Thyroid gland (tissue), 4 donors: ENCODE data around the gene AAK1. TPM values are rescaled to one million over a fixed set of nuclear protein-coding genes. Genes with fewer than 3 reads are reported as not detected.

Experiments used
- DNase-seq, 2 donors: peaks; one replicate each; pipeline ENCODE4 v3.0.0-alpha.2; 2019
- H3K27ac ChIP-seq, 3 donors: fragments of 200-600 bp; sonication (generic); 1 replicate in 2 of 3; 2 replicates in 1 of 3; pipeline ENCODE4 v1.5.1; 2016 to 2019; ENCODE audit warnings: mild to moderate bottlenecking in 1 of 3, moderate library complexity in 1 of 3
- H3K27me3 ChIP-seq: fragments of 200-600 bp; sonication (generic); one replicate; pipeline ENCODE4 v1.5.1; 2019
- H3K36me3 ChIP-seq, 2 donors: fragments of 200-600 bp; sonication (generic); one replicate each; pipeline ENCODE4 v1.5.1; 2016 to 2019
- H3K4me1 ChIP-seq, 2 donors: fragments of 200-600 bp; sonication (generic); one replicate each; pipeline ENCODE4 v1.5.1; 2017 to 2019
- H3K4me3 ChIP-seq, 3 donors: fragments of 200-600 bp; sonication (generic); replicated peaks in 1 of 3; 1 replicate in 2 of 3; 2 replicates in 1 of 3; pipeline ENCODE4 v1.5.1; 2016; ENCODE audit warnings: mild to moderate bottlenecking in 1 of 3
- H3K9me3 ChIP-seq: fragments of 200-600 bp; sonication (generic); one replicate; pipeline ENCODE4 v1.5.1; 2017
- POLR2A ChIP-seq, 2 donors: fragments of 450-650 bp; IDR thresholded peaks; one replicate each; pipeline ENCODE4 v1.6.1; 2017; ENCODE audit warnings: antibody characterized with exemption in 2 of 2, mild to moderate bottlenecking in 2 of 2, moderate library complexity in 1 of 2
- WGBS, 2 donors: methylation state at CpG; one replicate each; pipeline ENCODE4 v1.1.5; 2017; 5-methylcytosine and 5-hydroxymethylcytosine counted together
- intact Hi-C: fragments of 100-400 bp; cut with DNase I; formaldehyde crosslinking; loops from one replicate; pipeline ENCODE4 v1.15.1; 2023
- total RNA-seq, 4 donors: library from RNA; depleted of rRNA; stranded (reverse); fragments of >200 nt; gene quantifications; one replicate each; pipeline ENCODE4 v1.2.3, GENCODE V29; 2016
- TF ChIP-seq, protein P1 (sequence below), 6 experiments: fragments of 200-600 bp in 3 of 6; fragments of 450-650 bp in 3 of 6; sonication (generic) in 3 of 6; IDR thresholded peaks; one replicate each; pipeline ENCODE4 v1.5.1; 2016 to 2019; ENCODE audit warnings: antibody characterized with exemption in 6 of 6, mild to moderate bottlenecking in 2 of 6, inconsistent platforms in 1 of 6, moderate library complexity in 1 of 6

The AAK1 gene
- total RNA-seq, 4 donors from 2014 or later: 82.0 to 174 (median 144) TPM

- Histone ChIP-seq H3K27ac (peak overlapping the region; percentile 88 to 99 (median 99)), H3K4me1 (peaks cover 10 to 23% of the 10 kb centered on the region in 2 donors), H3K4me3 (no peak overlapping the region), H3K27me3 (no peaks in the 10 kb centered on the region), H3K9me3 (no peaks in the 10 kb centered on the region), H3K36me3 (no peaks in the 10 kb centered on the region)
- TF ChIP-seq, protein P1, sequence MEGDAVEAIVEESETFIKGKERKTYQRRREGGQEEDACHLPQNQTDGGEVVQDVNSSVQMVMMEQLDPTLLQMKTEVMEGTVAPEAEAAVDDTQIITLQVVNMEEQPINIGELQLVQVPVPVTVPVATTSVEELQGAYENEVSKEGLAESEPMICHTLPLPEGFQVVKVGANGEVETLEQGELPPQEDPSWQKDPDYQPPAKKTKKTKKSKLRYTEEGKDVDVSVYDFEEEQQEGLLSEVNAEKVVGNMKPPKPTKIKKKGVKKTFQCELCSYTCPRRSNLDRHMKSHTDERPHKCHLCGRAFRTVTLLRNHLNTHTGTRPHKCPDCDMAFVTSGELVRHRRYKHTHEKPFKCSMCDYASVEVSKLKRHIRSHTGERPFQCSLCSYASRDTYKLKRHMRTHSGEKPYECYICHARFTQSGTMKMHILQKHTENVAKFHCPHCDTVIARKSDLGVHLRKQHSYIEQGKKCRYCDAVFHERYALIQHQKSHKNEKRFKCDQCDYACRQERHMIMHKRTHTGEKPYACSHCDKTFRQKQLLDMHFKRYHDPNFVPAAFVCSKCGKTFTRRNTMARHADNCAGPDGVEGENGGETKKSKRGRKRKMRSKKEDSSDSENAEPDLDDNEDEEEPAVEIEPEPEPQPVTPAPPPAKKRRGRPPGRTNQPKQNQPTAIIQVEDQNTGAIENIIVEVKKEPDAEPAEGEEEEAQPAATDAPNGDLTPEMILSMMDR (IDR thresholded peaks at IDR 0.05): no peak
- TF ChIP-seq POLR2A (IDR thresholded peaks at IDR 0.05): no peak
- no peak for DNase-seq
- intact Hi-C loops: no loop called here
- WGBS, 2 donors: 99 to 100% methylated on average over 6 of the region's 6 CpGs
These were observed 205.0 kb downstream of the AAK1 start for GRCh38 chr2:69438580-69438979.

DNA sequence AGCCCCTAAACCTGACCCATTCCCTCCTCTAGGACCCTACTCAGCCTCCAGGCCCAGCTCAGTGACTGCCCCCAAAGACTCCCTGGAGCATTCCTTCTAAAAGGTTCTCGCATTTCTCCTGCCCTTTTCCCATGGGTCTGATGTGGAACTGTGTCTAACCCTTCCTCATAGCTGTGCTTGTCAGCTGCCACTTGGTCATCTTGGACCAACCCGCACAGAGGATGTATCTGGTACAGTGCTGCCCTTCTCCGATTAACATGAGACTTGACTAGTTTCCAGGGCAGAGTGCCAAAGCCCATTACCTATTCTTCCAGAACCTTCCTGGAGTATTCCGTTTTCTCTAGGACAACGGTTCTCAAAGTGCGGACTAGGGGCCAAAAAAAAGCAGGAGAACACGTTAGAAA, 205.8 kb downstream of the AAK1 start:
- Histone ChIP-seq H3K27ac (peak overlapping the region; percentile 88 to 99 (median 99)), H3K36me3 (no peaks in the 10 kb centered on the region), H3K4me3 (peak overlapping the region; percentile 43 to 91 (median 64)), H3K4me1 (peaks cover 10 to 23% of the 10 kb centered on the region in 2 donors), H3K27me3 (no peaks in the 10 kb centered on the region), H3K9me3 (no peaks in the 10 kb centered on the region)
- DNase-seq: peak; percentile 69 to 76
- no peak for TF ChIP-seq POLR2A (IDR thresholded peaks at IDR 0.05)
- TF ChIP-seq, protein P1 (IDR thresholded peaks at IDR 0.05): no peak
- intact Hi-C loops: no loop called here
- WGBS, 2 donors: 34 to 41% methylated on average over 7 of the region's 7 CpGs

DNA sequence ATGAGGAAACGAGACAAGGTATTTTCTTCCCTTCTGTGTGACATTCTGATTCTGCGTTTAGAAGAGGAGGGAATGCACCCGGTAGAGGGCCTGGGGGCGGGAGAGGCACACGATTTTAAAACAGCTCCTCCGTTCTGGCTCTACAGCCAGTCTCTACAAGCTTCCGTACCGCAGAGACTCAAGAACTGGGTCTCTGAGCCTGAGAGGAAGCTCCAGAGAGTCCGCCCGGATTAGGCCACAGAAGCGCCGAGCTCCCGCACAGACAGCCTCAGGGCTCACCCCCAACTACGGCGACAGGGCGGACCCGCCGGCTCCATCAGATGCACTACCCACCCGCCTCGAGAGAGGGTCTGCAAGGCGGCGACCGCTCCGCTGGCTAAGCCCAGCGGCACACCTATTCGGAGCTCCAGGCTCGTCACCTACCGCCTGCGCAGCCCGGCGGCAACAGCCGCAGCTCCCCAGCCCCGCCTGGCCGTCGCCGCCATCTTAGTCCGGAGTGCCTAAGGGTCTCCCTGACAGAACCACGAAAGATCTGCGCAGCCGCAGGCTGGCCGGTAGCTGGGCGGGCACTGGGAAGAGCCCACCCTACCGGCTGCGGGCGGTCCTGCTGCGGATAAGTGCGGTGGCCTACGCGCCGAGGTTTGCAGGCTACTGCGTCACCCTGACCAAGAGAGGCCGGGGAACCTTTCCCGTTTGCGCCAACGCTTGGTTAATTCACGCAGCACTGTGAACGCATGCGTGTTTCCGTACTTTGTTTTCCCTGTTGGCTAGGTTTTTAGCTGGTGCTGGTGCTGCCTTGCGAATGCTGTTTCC, 206.4 kb downstream of the AAK1 start, which contains the start of gene NFU1:
Gene NFU1, minus strand, starts transcription at position 498 of the 813 bp plus-strand sequence. Its CDS starts 13 bp downstream, at position 485.
- Histone ChIP-seq H3K36me3 (no peaks in the 10 kb centered on the region), H3K27me3 (no peaks in the 10 kb centered on the region), H3K27ac (peak within 1 kb of the TSS; percentile 88 to 99 (median 99)), H3K9me3 (no peaks in the 10 kb centered on the region), H3K4me3 (peak within 1 kb of the TSS; percentile 43 to 91 (median 64)), H3K4me1 (peaks cover 10 to 23% of the 10 kb centered on the region in 2 donors)
- intact Hi-C loops: no loop called here
- peak; percentile 93 to 94 for DNase-seq
- peak; percentile 51 to 95 for TF ChIP-seq POLR2A (IDR thresholded peaks at IDR 0.05)
- TF ChIP-seq, protein P1 (IDR thresholded peaks at IDR 0.05): peak; percentile 43 to 78 (median 55)
- 0 to 1% methylated on average over 13 to 49 of the region's 60 CpGs for WGBS, 2 donors

DNA sequence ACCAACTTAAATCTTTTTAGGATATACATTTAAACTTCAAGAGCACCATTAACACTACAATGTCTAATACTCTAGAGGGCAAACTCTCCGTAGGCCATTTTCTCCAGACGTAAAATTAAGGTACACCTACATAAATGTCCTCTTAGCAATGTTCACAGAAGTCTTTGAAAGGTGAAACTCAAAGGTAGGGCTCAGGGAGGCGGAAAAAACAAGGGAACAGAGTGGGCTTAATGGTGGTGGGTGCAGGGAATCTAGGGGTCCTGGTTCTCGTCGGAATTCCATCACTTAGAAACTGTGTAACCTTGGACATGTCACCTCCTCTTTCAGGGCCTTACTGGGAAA, 207.0 kb downstream of the AAK1 start:
- peak overlapping the region; percentile 88 to 99 (median 99) for H3K27ac ChIP-seq
- H3K27me3 ChIP-seq: no peaks in the 10 kb centered on the region
- peaks cover 10 to 23% of the 10 kb centered on the region in 2 donors for H3K4me1 ChIP-seq
- DNase-seq: no peak
- 2 to 7% methylated on average over 5 of the region's 5 CpGs for WGBS, 2 donors
- H3K9me3 ChIP-seq: no peaks in the 10 kb centered on the region
- TF ChIP-seq, protein P1 (IDR thresholded peaks at IDR 0.05): peak in 1 of 6 experiments; percentile 23
- no peak for TF ChIP-seq POLR2A (IDR thresholded peaks at IDR 0.05)
- no peaks in the 10 kb centered on the region for H3K36me3 ChIP-seq
- intact Hi-C loops: no loop called here
- H3K4me3 ChIP-seq: peak overlapping the region; percentile 43 to 91 (median 64)

GRCh38 chr2:69434753-69435152, 208.8 kb downstream of the AAK1 start:
- WGBS, 2 donors: 81 to 82% methylated on average over 5 of the region's 5 CpGs
- Histone ChIP-seq H3K27ac (no peak overlapping the region), H3K9me3 (no peaks in the 10 kb centered on the region), H3K4me1 (peaks cover 10 to 23% of the 10 kb centered on the region in 2 donors), H3K36me3 (peaks cover 4 to 5% of the 10 kb centered on the region in 2 donors), H3K27me3 (no peaks in the 10 kb centered on the region), H3K4me3 (no peak overlapping the region)
- no peak for TF ChIP-seq POLR2A (IDR thresholded peaks at IDR 0.05)
- TF ChIP-seq, protein P1 (IDR thresholded peaks at IDR 0.05): no peak
- intact Hi-C loops: no loop called here
- DNase-seq: no peak
